Hypothalamus (tissue), 51 donors: ENCODE measurements around the gene CPSF7.
A peak's percentile ranks its signal among the peaks of the same experiment; 100 is the strongest.
"Not testable (repeated sequence)": the region's sequence is repeated elsewhere in the genome, so short reads cannot be mapped to it uniquely, and the experiment has no call there.

Source experiments
- DNase-seq, 51 donors: peaks; one replicate each; lab custom pipeline; 2025; lab: John Stamatoyannopoulos, UW

The CPSF7 gene

GRCh38 chr11:61445516-61445915, 15.7 kb upstream of the CPSF7 start:
- DNase-seq: peak in 1 of 51 donors; percentile 15

- peak in 1 of 51 donors; percentile 10 for DNase-seq
Measured at GRCh38 chr11:61442616-61443015, 12.8 kb upstream of the CPSF7 start.

GRCh38 chr11:61439615-61440014, 9.8 kb upstream of the CPSF7 start:
- no peak for DNase-seq

GRCh38 chr11:61437496-61437895, 7.7 kb upstream of the CPSF7 start:
- no peak for DNase-seq

- not testable (repeated sequence) for DNase-seq
Measured at GRCh38 chr11:61430839-61431238, 1.1 kb upstream of the CPSF7 start.

- DNase-seq: peak in 28 of 51 donors; percentile 27 to 75 (median 56)
Measured at GRCh38 chr11:61429346-61429690, 457 bp downstream of the CPSF7 start.

- no peak for DNase-seq
Measured at GRCh38 chr11:61425367-61426131, 4.2 kb downstream of the CPSF7 start.

GRCh38 chr11:61422226-61422625, 7.5 kb downstream of the CPSF7 start:
- no peak for DNase-seq

GRCh38 chr11:61418136-61418535, 11.6 kb downstream of the CPSF7 start:
- DNase-seq: no peak

- no peak for DNase-seq
Measured at GRCh38 chr11:61417670-61418069, 12.1 kb downstream of the CPSF7 start.

GRCh38 chr11:61416941-61417340, 12.8 kb downstream of the CPSF7 start:
- DNase-seq: no peak

GRCh38 chr11:61415381-61415780, 14.4 kb downstream of the CPSF7 start:
- DNase-seq: no peak

GRCh38 chr11:61414547-61414946, 15.2 kb downstream of the CPSF7 start:
- DNase-seq: no peak

GRCh38 chr11:61413496-61413895, 16.3 kb downstream of the CPSF7 start:
- DNase-seq: no peak

- DNase-seq: no peak
Measured at GRCh38 chr11:61411589-61411988, 18.2 kb downstream of the CPSF7 start.

GRCh38 chr11:61406991-61407728, 22.6 kb downstream of the CPSF7 start:
- DNase-seq: no peak

- peak in 16 of 51 donors; percentile 3 to 58 (median 29) for DNase-seq
Measured at GRCh38 chr11:61406067-61406466, 23.7 kb downstream of the CPSF7 start.

GRCh38 chr11:61404641-61405040, 25.1 kb downstream of the CPSF7 start:
- DNase-seq: no peak

GRCh38 chr11:61404103-61404502, 25.7 kb downstream of the CPSF7 start:
- DNase-seq: no peak

GRCh38 chr11:61403658-61404057, 26.1 kb downstream of the CPSF7 start:
- DNase-seq: no peak

- no peak for DNase-seq
Measured at GRCh38 chr11:61401573-61401972, 28.2 kb downstream of the CPSF7 start.

- DNase-seq: no peak
Measured at GRCh38 chr11:61401173-61401572, 28.6 kb downstream of the CPSF7 start.
